DOHH2 (cell line): ENCODE results near the gene MPDZ.

Experiments
- H3F3A ChIP-seq: fragments of 200-600 bp; sonication (generic), shearing (Covaris generic); 2 replicates; pipeline ENCODE4 v1.6.0; 2016; ENCODE audit warnings: antibody characterized with exemption, mild to moderate bottlenecking; ENCODE audit not compliant: control insufficient read depth, insufficient read depth
- H3K27ac ChIP-seq: fragments of 200-600 bp; sonication (generic); 2 replicates; pipeline ENCODE4 v1.5.1; 2014; ENCODE audit warnings: low read depth, mild to moderate bottlenecking, low read length, moderate library complexity
- H3K27me3 ChIP-seq: fragments of 200-600 bp; sonication (generic); 2 replicates; pipeline ENCODE4 v1.6.1; 2014; ENCODE audit warnings: mild to moderate bottlenecking, low read length, mixed read lengths; ENCODE audit not compliant: control insufficient read depth
- H3K36me3 ChIP-seq: fragments of 200-600 bp; sonication (generic); 2 replicates; pipeline ENCODE4 v1.6.1; 2014; ENCODE audit warnings: mild to moderate bottlenecking, low read length, moderate library complexity, mixed read lengths; ENCODE audit not compliant: control insufficient read depth
- H3K4me1 ChIP-seq: fragments of 200-600 bp; sonication (generic); 2 replicates; pipeline ENCODE4 v1.6.1; 2014; ENCODE audit warnings: mild to moderate bottlenecking, low read length, mixed read lengths; ENCODE audit not compliant: control insufficient read depth
- H3K4me2 ChIP-seq: fragments of 200-600 bp; sonication (generic); 2 replicates; pipeline ENCODE4 v1.6.0; 2014; ENCODE audit warnings: mild to moderate bottlenecking, low read length, moderate library complexity
- H3K4me3 ChIP-seq: fragments of 200-600 bp; sonication (generic); 2 replicates; pipeline ENCODE4 v1.5.1; 2014; ENCODE audit warnings: mild to moderate bottlenecking, low read length, mixed read lengths
- H3K79me2 ChIP-seq: fragments of 200-600 bp; sonication (generic); 2 replicates; pipeline ENCODE4 v1.6.1; 2014; ENCODE audit warnings: mild to moderate bottlenecking, low read length, mixed read lengths; ENCODE audit not compliant: control insufficient read depth
- H3K9me2 ChIP-seq: fragments of 200-600 bp; sonication (generic); replicated peaks from 2 replicates; pipeline ENCODE4 v1.6.1; 2014; ENCODE audit warnings: mild to moderate bottlenecking, low read length, mixed read lengths; ENCODE audit not compliant: control insufficient read depth
- H3K9me3 ChIP-seq: fragments of 200-600 bp; sonication (generic); 2 replicates; pipeline ENCODE4 v1.6.1; 2014; ENCODE audit warnings: antibody characterized with exemption, low read length, mixed read lengths; ENCODE audit not compliant: control insufficient read depth, insufficient read depth
- H4K20me1 ChIP-seq: fragments of 200-600 bp; sonication (generic); 2 replicates; pipeline ENCODE4 v1.6.0; 2014; ENCODE audit warnings: low read depth, mild to moderate bottlenecking, antibody characterized with exemption, low read length, moderate library complexity; ENCODE audit not compliant: control insufficient read depth, insufficient read depth
- CTCF ChIP-seq: fragments of 200-600 bp; sonication (generic); IDR thresholded peaks from one replicate; pipeline ENCODE4 v1.5.1; 2014; ENCODE audit warnings: antibody characterized with exemption, mild to moderate bottlenecking, low read depth, low read length; ENCODE audit not compliant: poor library complexity, severe bottlenecking
- EZH2phosphoT487 ChIP-seq: fragments of 200-600 bp; sonication (generic); IDR thresholded peaks from 2 replicates; pipeline ENCODE4 v1.6.1; 2017; ENCODE audit warnings: borderline replicate concordance, mild to moderate bottlenecking, antibody characterized with exemption, low read length, moderate library complexity, mixed read lengths

The MPDZ gene

GRCh38 chr9:13070612-13071595 lies 208.6 kb downstream of the MPDZ start:
- Histone ChIP-seq H3K4me2 (no peak overlapping the region), H3F3A (no peaks in the 10 kb centered on the region), H3K27me3 (no peaks in the 10 kb centered on the region), H3K9me2 (no peaks in the 10 kb centered on the region), H3K27ac (no peak overlapping the region), H3K36me3 (no peaks in the 10 kb centered on the region), H3K4me1 (no peaks in the 10 kb centered on the region), H3K9me3 (no peaks in the 10 kb centered on the region), H4K20me1 (no peaks in the 10 kb centered on the region), H3K4me3 (no peak overlapping the region), H3K79me2 (no peaks in the 10 kb centered on the region)
- TF ChIP-seq EZH2phosphoT487, result no peak
- no peak for TF ChIP-seq CTCF

GRCh38 chr9:13069498-13069897 lies 210.0 kb downstream of the MPDZ start:
- H3K4me3 ChIP-seq, result no peak overlapping the region
- H3K79me2 ChIP-seq, result no peaks in the 10 kb centered on the region
- H3K36me3 ChIP-seq, result no peaks in the 10 kb centered on the region
- H3K9me3 ChIP-seq, result no peaks in the 10 kb centered on the region
- H4K20me1 ChIP-seq, result no peaks in the 10 kb centered on the region
- no peaks in the 10 kb centered on the region for H3K9me2 ChIP-seq
- H3K4me1 ChIP-seq, result no peaks in the 10 kb centered on the region
- H3K4me2 ChIP-seq, result no peak overlapping the region
- H3K27ac ChIP-seq, result no peak overlapping the region
- no peaks in the 10 kb centered on the region for H3F3A ChIP-seq
- TF ChIP-seq EZH2phosphoT487 (no peak), CTCF (no peak)
- no peaks in the 10 kb centered on the region for H3K27me3 ChIP-seq

GRCh38 chr9:13064676-13065075 lies 214.8 kb downstream of the MPDZ start:
- Histone ChIP-seq H3F3A (no peaks in the 10 kb centered on the region), H3K4me2 (no peak overlapping the region)

More at GRCh38 chr9:13064676-13065075, 214.8 kb downstream of the MPDZ start:
- no peaks in the 10 kb centered on the region for H3K9me2 ChIP-seq
- H3K36me3 ChIP-seq, result no peaks in the 10 kb centered on the region
- no peaks in the 10 kb centered on the region for H3K9me3 ChIP-seq
- no peak overlapping the region for H3K27ac ChIP-seq
- H4K20me1 ChIP-seq, result no peaks in the 10 kb centered on the region
- H3K27me3 ChIP-seq, result no peaks in the 10 kb centered on the region
- H3K4me3 ChIP-seq, result no peak overlapping the region
- no peak for TF ChIP-seq EZH2phosphoT487
- TF ChIP-seq CTCF, result no peak
- H3K79me2 ChIP-seq, result no peaks in the 10 kb centered on the region
- no peaks in the 10 kb centered on the region for H3K4me1 ChIP-seq
